SIG-M5 treated with dmso at 0.1 percent for 504 hours (cell line): Measurements from ENCODE around the gene REV3L.

Source experiments
- DNase-seq: peaks from one replicate; lab custom pipeline; 2025; ENCODE audit not compliant: unreplicated experiment; lab: John Stamatoyannopoulos, UW

Gene REV3L

DNA sequence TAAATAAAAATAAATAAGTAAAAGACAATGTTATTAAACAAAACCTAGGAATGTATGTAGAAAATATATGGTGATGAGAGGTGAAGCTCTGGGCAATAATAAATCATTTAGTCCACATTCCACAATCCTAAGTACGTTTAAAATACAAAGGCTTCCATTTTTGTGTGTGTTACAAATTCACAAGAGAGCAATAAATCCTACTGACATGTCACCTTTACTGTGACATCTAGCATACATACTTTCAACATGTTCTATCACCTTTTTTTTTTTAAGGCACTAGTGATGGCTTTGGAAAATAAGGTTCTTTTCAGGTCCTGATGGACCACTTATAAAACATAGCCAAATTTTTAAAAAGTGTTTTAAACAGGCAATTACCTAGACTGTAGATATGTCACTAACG, 12.0 kb downstream of the REV3L start:
- DNase-seq = no peak

GRCh38 chr6:111469543-111469942, 13.5 kb downstream of the REV3L start:
- no peak for DNase-seq

- DNase-seq = no peak
Measured at GRCh38 chr6:111468329-111469012, 14.5 kb downstream of the REV3L start.

- DNase-seq = no peak
Measured at GRCh38 chr6:111464184-111464583, 18.8 kb downstream of the REV3L start.

- DNase-seq = peak; percentile 12
Measured at GRCh38 chr6:111462770-111463391, 20.1 kb downstream of the REV3L start.

DNA sequence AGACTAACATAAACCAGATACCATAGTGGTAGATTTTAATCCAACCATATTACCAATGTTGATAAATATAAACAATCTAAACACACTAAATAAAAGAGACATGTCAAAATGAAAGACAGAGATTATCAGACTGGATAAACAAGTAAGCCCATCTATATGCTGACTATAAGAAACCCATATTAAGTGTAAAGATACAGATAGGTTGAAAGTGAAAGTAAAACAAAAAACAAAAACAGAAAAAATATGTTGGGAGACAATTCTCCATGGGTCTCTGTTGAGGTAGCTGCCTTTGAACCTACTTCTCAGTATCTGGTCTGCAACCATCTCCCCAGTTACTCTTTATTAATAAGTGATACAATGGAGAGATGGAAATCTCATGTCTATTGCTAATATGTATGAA, 21.2 kb downstream of the REV3L start:
- no peak for DNase-seq

DNA sequence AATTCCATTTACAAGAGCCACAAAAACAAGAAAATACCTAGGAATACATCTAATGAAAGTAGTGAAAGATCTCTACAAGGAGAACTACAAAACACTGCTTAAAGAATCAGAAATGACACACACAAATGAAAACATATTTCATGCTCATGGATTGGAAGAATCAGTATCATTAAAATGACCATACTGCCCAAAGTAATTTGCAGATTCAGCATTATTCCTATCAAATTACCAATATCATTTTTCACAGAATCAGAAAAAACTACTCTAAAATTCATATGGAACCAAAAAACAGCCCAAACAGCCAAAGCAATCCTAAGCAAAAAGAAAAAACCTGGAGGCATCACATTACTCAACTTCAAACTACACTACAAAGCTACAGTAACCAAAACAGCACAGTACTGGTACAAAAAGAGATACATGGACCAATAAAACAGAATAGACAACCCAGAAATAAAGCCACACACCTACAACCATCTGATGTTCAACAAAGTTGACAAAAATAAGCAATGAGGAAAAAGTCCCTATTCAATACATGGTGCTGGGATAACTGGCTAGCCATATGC, 24.3 kb downstream of the REV3L start:
- no peak for DNase-seq

DNA sequence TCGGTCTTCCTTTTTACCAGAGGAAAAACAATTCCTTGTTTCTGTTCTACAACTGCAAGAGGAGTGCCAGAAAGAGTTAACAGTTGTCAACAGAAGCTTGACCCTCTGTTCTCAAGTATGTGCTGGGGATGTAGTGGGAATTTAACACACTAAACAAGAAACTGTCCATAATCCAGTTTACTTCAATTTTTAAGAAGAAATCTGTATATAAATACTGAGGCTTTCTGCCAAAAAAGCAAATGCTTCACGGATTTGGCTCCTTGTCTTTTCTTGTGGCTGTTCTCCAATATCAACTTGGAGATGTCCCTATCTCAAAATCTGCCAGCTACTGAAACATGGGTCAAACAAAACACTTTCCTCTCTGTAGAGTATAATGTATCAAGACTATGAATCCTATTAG, 26.8 kb downstream of the REV3L start:
- no peak for DNase-seq

DNA sequence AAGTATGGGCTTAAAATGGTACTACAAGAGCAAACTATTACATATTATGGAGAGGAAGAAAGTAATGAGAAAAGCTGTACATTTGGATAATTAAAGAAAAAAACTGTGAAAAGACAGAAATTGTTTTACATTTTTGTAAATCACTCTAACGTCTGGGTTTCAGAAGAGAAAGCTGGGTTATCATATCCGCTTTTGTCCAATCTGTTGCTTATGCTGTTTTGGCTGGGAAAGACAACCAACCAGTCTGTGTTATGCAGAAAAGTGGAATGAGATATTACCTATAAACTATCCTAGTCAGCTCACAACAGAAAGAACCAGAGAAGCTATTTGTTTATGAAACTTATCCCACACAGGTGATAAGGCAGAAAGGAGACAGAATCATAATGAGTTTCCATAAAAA, 32.4 kb downstream of the REV3L start:
- DNase-seq = no peak

GRCh38 chr6:111450087-111450486, 32.9 kb downstream of the REV3L start:
- DNase-seq = no peak

- DNase-seq = no peak
Measured at GRCh38 chr6:111449129-111449528, 33.9 kb downstream of the REV3L start.

DNA sequence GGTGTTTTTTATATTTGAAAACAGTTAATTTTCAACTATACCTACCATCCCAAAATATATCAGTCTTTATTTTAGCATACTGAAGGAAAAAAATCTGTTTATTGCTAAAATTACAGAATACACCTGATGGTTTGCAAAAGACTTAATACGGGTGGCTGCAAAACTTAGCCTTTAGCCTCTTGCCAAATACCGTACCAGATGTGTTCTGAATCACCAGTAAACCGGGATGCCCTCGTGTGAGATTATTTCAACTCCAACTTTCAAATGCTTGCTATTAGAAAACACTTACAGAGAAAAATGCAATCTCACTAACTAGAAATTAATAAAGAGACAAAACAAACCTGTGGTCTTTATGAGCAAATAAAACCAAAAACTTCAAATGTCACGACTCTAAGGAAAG, 36.0 kb downstream of the REV3L start:
- no peak for DNase-seq

GRCh38 chr6:111445861-111446267, 37.2 kb downstream of the REV3L start:
- no peak for DNase-seq

DNA sequence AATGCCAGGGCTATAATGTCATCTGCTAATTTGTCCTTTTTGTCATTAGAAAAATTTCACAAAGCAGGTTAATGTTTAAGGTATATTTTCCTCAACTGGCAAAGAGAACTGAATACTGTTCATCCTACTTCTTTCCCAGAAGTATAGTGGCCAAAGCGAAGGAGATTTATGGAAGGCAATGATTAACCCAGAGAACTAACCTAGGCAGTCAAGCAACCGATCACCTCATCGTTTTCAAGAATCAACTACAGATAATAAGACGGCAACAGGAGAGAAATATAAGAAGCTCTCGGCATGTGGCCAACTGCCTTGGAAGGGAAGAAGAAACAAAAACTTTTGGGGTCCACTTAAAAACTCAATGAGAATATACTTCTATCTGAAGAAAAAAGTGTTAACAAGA, 38.2 kb downstream of the REV3L start:
- no peak for DNase-seq

GRCh38 chr6:111441678-111442243, 41.3 kb downstream of the REV3L start:
- peak; percentile 18 for DNase-seq

DNA sequence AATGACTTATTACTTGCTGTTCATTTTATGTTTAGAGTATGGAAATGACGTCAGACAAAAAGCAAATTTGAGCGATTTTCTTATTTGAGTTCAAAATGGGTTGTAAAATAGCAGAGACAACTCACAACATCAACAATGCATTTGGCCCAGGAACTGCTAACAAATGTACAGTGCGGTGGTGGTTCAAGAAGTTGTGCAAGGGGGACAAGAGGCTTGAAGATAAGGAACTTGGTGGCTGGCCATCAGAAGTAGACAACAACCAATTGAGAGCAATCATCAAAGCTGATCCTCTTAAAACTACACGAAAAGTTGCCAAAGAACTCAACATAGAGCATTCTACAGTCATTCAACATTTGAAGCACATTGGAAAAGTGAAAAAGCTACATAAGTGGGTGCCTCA, 43.8 kb downstream of the REV3L start:
- DNase-seq = no peak

DNA sequence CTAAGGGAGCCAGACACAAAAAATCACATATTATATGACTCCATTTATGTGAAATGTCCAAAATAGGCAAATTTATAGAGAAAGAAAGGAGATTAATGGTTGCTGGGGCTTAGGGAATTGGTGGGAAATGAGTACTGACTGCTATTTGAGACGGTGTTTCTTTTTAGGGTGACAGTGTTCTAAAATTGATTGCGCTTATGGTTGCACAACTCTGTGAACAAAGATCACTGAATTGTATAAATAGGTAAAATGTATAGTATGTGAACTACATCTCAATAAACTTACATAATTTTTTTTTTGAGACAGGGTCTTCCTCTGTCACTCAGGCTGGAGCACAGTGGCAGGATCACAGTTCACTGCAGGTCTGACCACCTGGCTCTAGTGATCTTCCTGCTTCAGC, 45.4 kb downstream of the REV3L start:
- DNase-seq = no peak

GRCh38 chr6:111432511-111432910, 50.5 kb downstream of the REV3L start:
- DNase-seq = no peak

DNA sequence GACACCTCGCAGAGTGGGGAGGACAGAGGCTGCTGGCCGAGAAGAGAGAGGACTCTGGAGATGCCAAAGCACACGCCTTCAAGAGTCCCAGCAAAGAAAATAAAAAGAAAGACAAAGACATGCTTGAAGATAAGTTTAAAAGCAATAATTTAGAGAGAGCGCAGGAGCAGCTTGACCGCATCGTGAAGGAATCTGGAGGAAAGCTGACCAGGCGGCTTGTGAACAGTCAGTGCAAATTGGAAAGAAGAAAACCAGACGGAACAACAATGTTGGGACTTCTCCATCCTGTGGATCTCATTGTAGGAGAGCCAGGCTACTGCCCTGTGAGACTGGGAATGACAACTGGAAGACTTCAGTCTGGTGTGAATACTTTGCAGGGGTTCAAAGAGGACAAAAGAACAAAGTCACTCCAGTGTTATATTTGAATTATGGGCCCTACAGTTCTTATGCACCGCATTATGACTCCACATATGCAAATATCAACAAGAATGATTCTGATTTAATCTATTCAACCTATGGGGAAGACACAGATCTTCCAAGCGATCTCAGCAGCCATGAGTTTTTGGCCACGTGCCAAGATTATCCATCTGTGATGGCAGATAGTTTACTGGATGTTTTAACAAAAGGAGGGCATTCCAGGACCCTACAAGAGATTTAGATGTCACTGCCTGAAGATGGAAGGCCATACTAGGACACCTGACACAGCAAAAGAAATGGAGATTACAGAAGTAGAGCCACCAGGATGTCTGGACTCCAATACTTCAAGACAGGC, 52.2 kb downstream of the REV3L start:
- DNase-seq = no peak

DNA sequence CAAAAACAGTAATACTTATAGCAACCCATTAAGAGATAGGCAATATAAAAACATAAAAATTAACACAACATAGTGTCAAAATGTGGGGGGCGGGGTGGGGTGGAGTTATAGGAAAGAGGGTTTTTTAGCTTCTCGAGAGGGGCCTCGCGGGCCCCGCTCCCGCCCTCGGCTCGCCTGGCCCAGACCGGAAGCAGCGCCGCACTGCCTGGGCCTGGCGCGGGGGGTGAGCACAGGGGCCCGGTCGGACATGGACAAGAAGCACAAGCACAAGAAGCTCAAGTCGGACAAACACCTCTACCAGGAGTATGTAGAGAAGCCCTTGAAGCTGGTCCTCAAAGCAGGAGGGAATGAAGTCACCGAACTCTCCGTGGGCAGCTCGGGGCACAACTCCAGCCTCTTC, 53.4 kb downstream of the REV3L start:
- DNase-seq = no peak

- no peak for DNase-seq
Measured at GRCh38 chr6:111428811-111429210, 54.2 kb downstream of the REV3L start.
